OCI-M2 (cell line): ENCODE data around the gene PCP2.

Source experiments
- DNase-seq: peaks from one replicate; lab custom pipeline; 2025; ENCODE audit not compliant: unreplicated experiment; lab: John Stamatoyannopoulos, UW

The PCP2 gene

DNA sequence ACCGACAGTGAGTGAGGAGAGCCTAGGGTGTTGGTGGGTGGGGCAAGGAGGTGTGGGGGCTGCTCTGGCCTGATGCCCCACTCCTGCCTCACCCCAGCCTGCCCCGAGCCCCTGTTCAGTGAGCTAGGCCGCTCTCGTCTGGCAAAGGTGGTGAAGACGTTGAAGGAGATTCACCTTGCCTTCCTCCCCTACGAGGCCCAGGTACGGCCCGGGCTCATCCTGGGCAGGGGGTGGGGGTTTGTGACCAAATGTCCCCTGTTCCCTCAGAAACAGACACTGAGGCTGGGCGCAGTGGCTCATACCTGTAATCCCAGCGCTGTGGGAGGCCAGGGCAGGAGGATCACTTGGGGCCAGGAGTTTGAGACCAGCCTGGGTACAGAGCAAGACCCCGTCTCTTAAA lies 7.3 kb upstream of the PCP2 start:
- DNase-seq, result no peak

DNA sequence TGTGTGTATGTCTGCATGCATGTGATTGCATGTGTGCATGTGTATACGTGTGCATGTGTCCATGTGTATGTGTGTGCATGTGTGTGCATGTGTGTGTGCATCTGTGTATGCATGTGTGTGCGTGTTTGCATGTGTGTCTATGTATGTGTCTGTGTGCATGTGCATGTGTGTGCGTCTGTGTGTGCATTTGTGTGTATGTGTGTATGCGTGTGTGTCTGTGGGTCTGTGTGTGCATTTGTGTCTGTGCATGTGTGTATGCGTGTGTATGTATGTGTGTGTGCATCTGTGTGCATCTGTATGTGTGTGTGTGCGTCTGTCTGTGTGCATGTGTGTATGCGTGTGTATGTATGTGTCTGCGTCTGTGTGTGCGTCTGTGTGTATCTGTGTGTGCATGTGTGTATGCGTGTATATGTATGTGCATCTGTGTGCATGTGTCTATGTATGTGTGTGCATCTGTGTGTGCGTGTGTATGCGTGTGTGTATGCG lies 6.4 kb upstream of the PCP2 start:
- DNase-seq, result no peak

DNA sequence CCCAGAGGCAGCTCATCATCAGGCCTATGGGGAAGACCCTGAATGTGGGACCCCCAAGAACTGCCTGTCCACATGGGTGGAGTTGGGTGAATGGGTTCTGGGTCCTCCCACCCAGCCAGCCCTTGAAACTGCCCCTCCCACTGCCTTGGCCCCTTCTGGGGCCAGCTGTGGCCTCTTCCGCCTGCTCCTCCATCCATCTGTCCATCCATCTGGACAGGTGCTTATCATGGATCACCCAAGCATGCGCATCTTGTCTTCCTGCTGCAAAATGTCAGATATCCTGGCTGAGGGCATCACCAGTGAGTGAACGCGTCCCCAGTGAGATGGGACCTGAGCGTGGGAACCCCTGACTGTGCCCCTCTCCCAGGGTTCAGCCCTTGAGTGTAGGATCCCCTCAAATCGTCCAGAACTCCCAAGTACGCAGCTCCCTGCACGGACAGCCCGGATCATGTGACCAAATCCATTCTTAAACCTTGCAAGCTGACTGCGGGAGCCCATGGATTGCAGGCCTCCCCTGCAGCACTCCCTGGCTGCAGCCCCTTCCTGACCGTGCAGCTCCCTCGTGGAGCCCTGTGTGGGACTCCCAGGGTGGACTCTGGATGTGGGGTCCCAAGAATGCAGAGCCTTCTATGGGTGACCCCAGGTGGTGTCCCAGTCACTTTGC lies 5.4 kb upstream of the PCP2 start:
- no peak for DNase-seq

DNA sequence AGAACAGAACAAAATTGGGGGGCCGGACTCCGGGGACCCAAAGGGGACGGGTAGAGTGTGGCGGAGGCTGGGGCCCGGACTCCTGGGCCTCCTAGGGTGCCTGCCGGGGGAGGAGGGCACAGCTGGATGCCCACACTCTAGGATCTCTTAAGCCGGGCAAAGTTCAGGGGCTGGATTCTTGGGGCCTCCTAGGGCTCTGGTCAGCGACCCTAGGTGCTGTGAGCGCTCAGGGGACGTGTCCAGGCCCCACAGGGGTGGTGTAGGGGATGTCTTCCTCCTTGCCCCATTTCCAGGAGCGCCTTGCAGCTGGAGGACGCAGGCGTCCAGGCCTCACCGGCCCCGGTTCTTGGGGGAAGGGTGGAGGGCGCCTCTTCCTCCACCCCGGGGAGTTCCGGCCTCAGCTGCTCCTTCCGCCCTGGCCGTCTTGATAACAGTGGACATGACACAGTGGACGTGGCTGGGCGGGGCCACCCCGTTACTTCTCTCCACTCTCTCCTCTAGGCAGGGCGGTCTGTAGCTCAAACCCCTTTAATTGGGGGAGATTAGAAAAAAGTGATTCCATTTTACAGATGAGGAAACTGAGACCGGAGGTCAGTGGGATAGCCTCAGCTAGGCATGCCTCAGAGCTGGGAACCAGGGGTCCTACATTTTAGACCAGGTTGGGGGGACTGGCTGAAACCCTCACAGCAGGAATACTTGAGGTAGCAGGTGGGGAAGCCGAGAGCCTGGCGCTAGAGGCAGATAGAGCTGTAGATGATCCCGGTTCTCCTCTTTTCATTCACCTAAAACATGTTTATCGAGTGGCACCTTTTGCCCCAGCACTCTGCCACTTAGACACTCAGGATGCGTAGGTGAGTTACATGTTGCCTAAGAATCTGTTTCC lies 4.1 kb upstream of the PCP2 start:
- DNase-seq, result no peak

DNA sequence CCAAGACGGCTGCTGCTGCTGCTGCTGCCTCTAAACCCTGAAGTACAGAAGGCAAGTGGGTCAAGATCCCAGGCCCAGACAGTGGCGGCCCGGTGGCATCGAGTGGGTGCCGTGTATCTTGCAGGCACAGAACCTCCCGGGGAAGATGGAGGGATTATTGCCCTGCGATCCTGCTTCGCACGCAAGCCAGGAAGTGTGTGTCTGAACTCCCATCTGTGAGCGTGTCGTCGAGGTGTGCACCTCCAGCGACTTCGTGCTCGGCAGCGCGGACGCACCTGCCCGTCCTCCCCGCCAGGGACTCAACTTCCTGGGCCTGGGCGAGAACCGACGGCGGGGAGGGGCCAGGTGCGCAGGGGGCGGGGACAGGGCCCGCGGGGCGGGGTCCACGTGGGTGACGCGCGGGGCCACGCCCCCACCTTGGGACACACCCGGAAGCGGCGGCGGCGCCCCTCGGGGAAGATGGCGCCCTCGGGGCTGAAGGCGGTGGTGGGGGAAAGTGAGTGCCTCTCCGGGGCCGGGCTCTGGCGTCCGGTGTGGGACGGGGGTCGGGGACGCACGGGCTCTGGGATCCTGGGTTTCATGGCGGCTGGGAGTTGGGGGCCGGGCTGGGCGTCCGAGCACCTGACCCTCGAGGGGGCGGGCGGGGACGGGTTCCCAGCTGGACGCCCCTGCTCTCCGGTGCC lies 3.3 kb upstream of the PCP2 start, which contains the start of gene STXBP2:
Gene STXBP2, plus strand, starts transcription at position 420 of the 683 bp plus-strand sequence. Its CDS starts 40 bp downstream, at position 460.
- DNase-seq, result no peak

DNA sequence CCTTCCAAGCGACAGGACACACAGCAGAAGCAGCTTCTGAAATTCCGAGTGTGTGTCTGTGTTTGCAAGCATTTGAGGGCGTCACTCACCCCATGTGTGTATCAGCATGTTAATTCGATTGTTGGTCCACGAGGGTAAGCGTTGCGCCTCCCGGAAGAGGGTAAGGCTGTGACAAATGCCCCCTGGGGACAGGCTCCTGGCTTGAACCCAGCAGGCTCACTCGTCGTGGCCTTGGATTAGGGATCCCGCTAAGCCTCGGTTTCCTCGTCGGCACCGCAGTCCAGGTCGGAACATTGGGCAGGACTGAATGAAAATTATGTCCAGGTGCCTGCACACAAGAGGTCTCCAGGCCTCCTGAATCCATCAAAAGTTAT lies 2.8 kb upstream of the PCP2 start:
- no peak for DNase-seq

DNA sequence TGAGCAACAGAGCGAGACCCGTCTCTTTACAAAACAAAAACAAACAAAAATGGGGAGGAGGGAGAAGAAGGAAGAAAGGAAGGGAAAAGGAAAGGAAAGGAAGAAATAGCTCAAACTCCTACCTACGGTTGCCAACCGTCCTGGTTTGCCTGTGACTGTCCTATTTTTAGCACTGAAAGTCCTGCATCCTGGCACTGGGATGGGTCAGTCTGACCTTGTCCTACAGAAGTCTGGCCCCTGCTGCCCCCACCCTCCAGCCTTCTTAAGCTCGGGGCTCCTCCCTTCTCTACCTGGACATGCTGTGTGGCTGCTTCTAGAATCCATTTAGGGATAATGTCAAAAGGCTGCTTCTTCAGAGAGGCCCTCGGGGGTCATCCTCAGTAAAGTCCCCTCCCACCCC lies 2.2 kb upstream of the PCP2 start:
- DNase-seq, result no peak

DNA sequence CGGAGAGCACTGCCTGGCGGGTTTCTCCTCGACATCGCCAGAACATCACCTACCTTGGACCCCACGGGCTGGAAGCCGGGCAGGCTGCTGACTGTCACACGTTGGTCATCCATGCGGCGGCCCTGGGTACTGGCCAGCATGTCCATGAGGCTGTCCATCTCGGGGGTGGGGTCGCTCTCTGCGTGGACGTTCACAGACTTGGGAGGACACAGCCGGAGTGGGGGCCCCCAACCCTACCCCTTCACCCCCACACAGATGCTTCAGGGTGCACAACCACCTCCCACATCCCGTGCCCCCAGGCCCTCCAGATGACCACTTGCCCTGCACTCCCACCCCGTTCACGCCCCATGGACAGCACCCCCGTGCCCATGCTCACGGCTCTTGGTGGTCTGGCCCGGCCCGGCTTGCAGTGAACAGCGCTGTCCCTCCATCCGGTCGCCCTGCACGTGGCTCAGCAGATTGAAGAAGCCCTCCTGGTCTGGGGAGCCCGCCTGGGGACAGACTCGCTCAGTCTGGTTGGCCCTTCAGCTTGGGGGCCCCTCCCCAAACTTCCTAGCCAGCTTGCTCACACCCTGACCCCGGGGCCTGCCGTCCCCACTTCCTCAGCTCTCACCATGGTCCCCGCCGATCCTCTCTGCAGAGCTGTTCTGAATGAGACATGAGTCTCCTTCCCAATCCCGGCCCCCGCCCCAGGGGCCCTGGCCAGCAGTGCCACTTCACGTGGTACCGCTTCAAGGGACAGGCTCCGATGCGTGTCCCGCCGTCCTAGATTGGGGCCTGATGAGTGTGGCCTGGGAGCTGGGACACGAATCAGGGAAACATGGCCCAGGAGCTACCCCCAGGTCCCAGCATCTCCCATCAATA lies 947 bp downstream of the PCP2 start:
- DNase-seq, result no peak

DNA sequence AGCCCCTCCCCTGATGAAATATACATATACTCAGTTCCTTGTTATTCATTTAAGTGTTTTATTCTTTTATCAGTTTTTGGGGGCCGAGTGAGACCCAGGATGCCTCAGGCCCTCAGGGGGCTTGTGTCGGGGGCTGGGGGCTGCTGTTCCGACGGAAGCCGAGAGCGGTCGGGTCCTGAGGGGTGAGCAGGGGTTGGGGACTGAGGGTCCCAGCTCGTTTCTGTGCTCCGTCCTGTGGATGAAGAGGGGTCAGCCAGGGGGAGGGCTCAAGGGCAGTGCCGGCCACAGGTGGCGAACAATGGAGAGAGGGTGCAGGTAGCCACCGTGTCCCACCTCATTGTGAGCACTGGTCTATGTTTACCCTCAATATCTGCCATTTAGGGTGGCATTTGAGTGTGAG lies 1.9 kb downstream of the PCP2 start:
- DNase-seq, result no peak

DNA sequence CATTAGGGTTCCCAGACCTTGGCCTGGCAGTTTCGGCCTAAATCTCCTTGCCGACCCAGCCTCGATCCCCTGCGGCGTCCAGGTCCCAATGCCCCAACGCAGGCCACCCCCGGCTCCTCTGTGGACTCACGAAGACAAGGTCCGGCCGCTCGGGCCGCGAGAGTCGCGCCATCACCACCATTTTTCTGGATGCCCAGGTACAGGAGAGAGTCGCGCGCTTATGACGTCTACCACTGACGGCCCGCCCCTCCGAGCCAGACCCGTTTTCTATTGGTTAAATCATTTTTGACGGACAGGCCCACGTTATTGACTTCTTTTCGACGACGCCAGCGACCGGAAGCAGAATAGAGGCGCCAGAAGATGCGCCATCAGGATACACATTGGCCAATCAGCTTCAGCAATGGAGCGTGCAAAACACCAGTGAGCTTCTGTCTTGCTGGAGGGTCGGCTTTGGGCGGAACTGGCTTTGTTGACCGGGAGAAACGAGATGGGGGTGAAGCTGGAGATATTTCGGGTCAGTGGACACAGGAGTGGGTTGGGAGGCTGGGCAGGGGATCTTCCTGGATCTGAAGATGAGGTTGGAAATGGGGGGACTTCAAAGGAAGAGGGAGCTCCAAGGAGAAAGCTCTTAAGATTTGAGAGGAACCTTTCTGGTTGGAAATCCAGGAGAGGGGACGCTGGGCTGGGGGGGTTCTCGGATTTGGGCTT lies 4.0 kb downstream of the PCP2 start, which contains the start of the genes PET100 and XAB2:
Gene PET100, plus strand, starts transcription at position 447 of the 708 bp plus-strand sequence. Its CDS starts 41 bp downstream, at position 488.
Gene XAB2, minus strand, starts transcription at position 199 of the 708 bp plus-strand sequence. Its CDS starts 18 bp downstream, at position 181.
- peak; percentile 95 for DNase-seq

DNA sequence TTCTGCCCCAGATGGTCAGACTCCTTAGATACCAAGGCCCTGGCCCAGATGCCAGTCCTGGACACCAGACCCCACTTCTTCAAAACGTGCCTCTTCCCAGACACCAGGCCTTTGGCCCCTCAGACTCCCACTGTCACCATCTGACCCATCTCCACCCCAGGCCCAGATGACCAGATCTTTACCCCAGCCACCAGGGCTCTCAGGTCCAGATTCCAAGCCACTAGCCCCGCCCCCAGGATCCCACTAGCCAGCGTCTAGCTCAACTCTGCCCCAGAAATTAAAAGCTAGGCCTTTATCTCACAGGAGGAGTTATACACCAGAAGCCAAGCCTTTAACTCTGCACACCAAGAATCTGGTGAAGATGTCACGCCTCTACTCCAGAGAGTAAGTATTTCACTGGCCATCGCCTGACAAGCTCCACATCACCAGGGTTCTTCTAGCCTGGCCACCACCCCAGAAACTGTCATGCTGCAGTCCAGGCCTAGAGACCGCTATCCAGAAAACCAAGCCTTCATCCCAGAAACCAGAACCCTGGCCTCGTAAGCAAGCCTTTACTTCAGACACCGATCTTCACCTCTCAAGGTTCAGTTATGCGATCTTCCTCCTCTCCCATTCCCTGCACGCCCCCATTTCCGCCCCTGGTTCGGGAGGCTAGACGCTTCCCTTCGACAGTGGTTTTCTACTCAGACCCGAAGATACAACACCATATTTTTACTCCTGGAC lies 4.8 kb downstream of the PCP2 start:
- DNase-seq, result no peak

DNA sequence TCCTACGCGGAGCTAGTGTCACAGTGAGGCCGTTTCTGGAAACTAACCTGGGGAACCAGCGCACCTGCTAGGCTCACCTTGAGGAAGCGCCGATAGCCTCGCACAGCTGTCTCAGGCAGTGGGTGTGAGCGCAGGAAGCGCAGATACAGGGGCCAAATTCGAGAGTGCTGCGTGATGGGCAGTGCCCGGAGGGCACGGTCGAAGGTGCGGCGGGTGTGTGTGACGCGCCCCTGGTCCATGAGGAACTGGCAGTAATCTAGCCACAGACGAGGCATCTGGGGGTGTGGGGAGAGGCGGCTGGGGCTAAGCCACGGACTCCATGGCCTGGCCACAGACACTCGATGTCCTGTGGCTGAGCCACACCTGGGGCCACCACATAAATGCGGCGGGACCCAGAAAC lies 6.4 kb downstream of the PCP2 start:
- no peak for DNase-seq

DNA sequence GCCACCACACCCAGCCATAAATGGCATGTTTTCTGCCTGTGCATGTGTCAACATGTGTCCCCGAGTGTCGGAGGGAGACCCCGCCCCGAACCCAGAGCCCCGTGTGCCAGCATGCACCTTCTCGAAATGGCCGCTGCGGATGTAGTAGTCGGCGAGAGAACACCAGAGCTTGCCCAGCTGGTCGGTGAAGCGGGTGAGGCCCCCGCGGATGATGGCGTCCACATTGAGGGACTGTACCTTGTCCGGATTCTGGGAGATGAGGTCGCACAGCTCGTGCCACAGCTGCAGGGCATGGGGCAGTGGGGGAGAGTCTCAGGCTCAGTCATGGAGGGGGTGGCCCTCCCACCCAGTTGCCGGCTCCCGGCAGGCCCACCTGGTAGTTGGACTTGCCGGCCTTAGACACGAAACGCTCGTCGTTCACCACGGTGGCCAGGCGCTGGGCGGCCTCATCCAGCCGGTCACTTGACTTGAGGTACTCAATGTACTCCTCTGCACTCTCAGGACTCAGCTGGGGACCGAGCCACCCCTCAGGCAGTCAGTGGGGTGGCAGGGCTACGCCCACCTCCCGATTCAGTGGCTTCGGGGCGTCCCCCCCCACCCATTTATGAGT lies 7.7 kb downstream of the PCP2 start:
- no peak for DNase-seq

DNA sequence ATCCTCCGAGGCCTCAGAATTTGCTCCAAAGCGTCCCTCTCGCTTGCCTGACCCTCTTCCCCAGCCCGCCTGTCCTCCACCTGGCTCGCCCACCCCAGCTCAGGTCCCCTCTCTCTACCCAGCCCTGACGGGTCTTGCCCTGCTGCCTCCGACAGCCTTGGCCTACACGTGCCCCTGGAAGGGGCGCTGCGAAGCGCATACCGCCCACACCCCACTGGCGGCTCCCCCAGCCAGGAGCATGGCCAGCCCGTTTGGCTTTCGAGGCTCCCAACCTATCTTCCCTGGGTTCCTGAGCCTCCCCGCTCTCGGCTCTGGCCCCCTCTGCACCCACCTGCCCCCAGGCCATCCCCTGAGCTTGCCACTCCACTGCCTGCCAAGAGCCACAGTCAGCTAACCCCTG lies 8.7 kb downstream of the PCP2 start:
- DNase-seq, result no peak

DNA sequence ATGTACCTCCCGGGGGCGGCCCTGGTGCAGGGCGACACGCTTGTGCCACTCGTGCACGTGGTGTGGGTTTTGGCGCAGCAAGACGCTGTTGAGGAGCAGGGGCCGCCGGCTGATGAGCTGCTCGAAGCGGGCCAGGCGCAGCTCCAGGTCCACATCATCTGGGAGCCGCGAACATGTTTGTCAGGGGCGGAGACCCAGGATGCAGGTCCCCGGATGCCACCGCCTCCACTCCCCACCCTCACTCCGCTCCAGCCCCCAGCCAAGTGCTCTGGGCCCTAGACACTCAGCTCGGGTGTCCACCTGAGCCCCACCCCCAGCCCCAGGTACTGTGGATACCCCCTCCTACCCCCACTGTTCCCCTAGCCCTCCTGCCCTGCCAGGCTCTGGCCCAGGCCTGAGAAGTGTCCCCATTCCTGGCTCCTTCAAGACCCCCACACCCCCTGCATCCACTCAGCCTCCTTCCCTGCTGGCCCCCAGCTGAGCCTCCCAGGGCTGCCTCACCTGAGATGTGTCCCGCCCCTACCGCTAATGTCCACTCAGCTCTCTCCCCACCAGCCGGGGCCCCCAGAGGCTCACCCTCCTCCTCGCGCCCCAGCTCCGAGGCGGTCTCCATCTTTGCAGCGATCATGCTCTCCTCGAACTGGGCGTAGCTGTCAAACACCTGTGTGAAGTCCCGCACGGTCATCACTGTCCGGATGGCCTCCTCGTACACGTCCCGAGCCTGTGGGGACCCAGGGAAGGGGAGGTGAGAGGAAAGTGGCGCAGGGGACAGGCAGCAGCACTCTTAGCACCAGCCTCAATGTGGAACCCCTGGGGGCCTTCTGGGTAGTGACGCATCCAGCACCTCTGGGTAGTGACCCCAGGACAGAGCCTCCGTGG lies 9.6 kb downstream of the PCP2 start:
- DNase-seq, result no peak

DNA sequence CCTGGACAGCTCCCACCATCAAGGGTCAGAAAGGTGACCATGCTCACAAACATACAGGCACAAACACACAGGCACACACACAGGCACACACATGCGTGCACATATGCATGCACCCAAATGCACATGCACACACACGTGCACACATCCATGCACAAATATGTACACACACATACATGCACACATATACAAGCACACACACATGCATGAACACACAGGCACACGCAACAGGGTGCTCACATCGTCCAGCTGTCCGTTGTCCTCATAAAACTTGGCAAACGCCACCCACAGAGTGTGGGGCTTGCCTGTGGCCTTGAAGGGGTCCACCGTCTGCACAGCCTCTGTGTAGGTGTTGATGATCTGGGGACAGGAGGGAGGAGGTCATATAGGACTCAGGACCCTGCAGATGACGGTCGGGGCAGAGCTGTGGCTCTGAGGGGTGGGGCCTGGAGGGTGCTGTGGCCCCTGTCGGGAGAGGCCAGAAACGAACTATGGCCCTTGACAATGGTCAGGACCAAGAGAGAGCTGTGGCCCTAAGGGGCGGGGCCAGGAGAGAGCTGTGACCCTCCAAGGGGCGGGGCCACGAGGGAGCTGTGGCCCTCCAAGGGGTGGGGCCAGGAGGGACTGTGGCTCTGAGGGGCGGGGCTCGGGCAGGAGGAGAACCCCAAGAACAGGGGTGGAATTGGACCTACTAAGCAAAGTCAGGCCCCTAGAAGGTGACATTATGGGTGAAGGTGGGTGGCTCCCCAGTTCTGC lies 10.4 kb downstream of the PCP2 start:
- no peak for DNase-seq
